ENCODE results near the gene ARFGAP3.

Gene ARFGAP3

GRCh38 chr22:42897960-42898359 is 40.9 kb upstream of the ARFGAP3 start:
- no peak for DNase-seq (ENCODE audit: low spot score)
- no peak for TF ChIP-seq CTCF (IDR thresholded peaks at IDR 0.05; ENCODE audit: extremely low read depth, missing control alignments)

- TF ChIP-seq CTCF (IDR thresholded peaks at IDR 0.05; ENCODE audit: extremely low read depth, missing control alignments) = no peak
These were observed 38.5 kb upstream of the ARFGAP3 start for GRCh38 chr22:42895541-42895981.

GRCh38 chr22:42895087-42895486 is 38.0 kb upstream of the ARFGAP3 start:
- peak; percentile 66 for DNase-seq (ENCODE audit: low spot score)
- no peak for TF ChIP-seq CTCF (IDR thresholded peaks at IDR 0.05; ENCODE audit: extremely low read depth, missing control alignments)

More at GRCh38 chr22:42895541-42895981, 38.5 kb upstream of the ARFGAP3 start:
- DNase-seq (ENCODE audit: low spot score) = no peak

GRCh38 chr22:42893371-42894150 is 36.5 kb upstream of the ARFGAP3 start:
- no peak for DNase-seq (ENCODE audit: low spot score)
- TF ChIP-seq CTCF (IDR thresholded peaks at IDR 0.05; ENCODE audit: extremely low read depth, missing control alignments) = no peak

GRCh38 chr22:42892571-42893316 is 35.7 kb upstream of the ARFGAP3 start:
- no peak for TF ChIP-seq CTCF (IDR thresholded peaks at IDR 0.05; ENCODE audit: extremely low read depth, missing control alignments)
- peak; percentile 56 for DNase-seq (ENCODE audit: low spot score)

- DNase-seq (ENCODE audit: low spot score) = no peak
- no peak for TF ChIP-seq CTCF (IDR thresholded peaks at IDR 0.05; ENCODE audit: extremely low read depth, missing control alignments)
These were observed 35.1 kb upstream of the ARFGAP3 start for GRCh38 chr22:42892156-42892555.

- no peak for DNase-seq (ENCODE audit: low spot score)
- no peak for TF ChIP-seq CTCF (IDR thresholded peaks at IDR 0.05; ENCODE audit: extremely low read depth, missing control alignments)
These were observed 34.6 kb upstream of the ARFGAP3 start for GRCh38 chr22:42891696-42892095.

Data from GM20000 (cell line).